GM12878 (cell line): ENCODE measurements around the gene LPIN2. TPM values are rescaled to one million over a fixed set of nuclear protein-coding genes. Genes with fewer than 3 reads are reported as not detected.

ENCODE experiments used
- ATAC-seq: fragments of 200-7000 bp; cut with Tn5 transposase; 3 replicates; pipeline ENCODE4 v1.9.1; 2020; ENCODE audit warnings: mild to moderate bottlenecking, moderate library complexity
- BruUV-seq: library from RNA; stranded (reverse); fragments of 400-500 nt; replicated peaks from 2 replicates; lab custom pipeline; 2021; lab: Mats Ljungman, UMichigan
- CTCF ChIA-PET: fragments of 300-600 bp; sonication (Branson Sonifier 250); formaldehyde crosslinking; extraction: SDS; loops from one replicate; lab custom pipeline; 2021; ENCODE audit warnings: inconsistent platforms; lab: Yijun Ruan, JAX
- POLR2A ChIA-PET: fragments of 350-600 bp; formaldehyde crosslinking; extraction: SDS; loops from one replicate; lab custom pipeline; 2021; ENCODE audit warnings: inconsistent platforms; lab: Charles Lee
- RAD21 ChIA-PET: fragments of 300-600 bp; sonication (Branson Sonifier 250); formaldehyde crosslinking; loops from one replicate; lab custom pipeline; 2023; ENCODE audit warnings: antibody characterized with exemption; ENCODE audit not compliant: unreplicated experiment; lab: Charles Lee
- SMC1A ChIA-PET: fragments of 300-600 bp; sonication (Branson Sonifier 250); formaldehyde crosslinking; loops from one replicate; lab custom pipeline; 2023; ENCODE audit not compliant: unreplicated experiment, uncharacterized antibody; lab: Charles Lee
- DNase-seq: peaks from one replicate; pipeline ENCODE4 v3.0.0-alpha.2; 2011; ENCODE audit warnings: low read depth, low spot score
- FAIRE-seq: peaks from 3 replicates; lab custom pipeline; 2011; peaks lifted over from hg19 to GRCh38; lab: Jason Lieb, UNC
- H2AFZ ChIP-seq: 2 replicates; pipeline ENCODE4 v1.6.0; 2011; ENCODE audit warnings: low read depth, low read length, control low read depth; ENCODE audit not compliant: control insufficient read depth
- H3K27ac ChIP-seq: 2 replicates; pipeline ENCODE4 v1.5.1; 2011; ENCODE audit warnings: control low read depth; ENCODE audit not compliant: control insufficient read depth, insufficient read depth
- H3K27me3 ChIP-seq, 2 experiments: replicated peaks in 1 of 2; 2 replicates each; pipeline versions ENCODE4 v1.6.0 to v1.6.1; 2011; ENCODE audit warnings: low read length in 1 of 2; ENCODE audit not compliant: control insufficient read depth in 2 of 2, insufficient read depth in 2 of 2
- H3K36me3 ChIP-seq, 2 experiments: 2 replicates each; pipeline ENCODE4 v1.5.1; 2011; ENCODE audit warnings: low read length in 1 of 2; ENCODE audit not compliant: control insufficient read depth in 2 of 2, insufficient read depth in 2 of 2
- H3K4me1 ChIP-seq: 2 replicates; pipeline ENCODE4 v1.6.1; 2011; ENCODE audit warnings: mild to moderate bottlenecking, low read length, moderate library complexity, mixed read lengths; ENCODE audit not compliant: control insufficient read depth, insufficient read depth
- H3K4me2 ChIP-seq: 2 replicates; pipeline ENCODE4 v1.6.0; 2011; ENCODE audit warnings: control low read depth; ENCODE audit not compliant: control insufficient read depth, insufficient read depth
- H3K4me3 ChIP-seq: fragments of 200-600 bp; sonication (generic); 2 replicates; pipeline ENCODE4 v1.5.1; 2016
- H3K79me2 ChIP-seq: 2 replicates; pipeline ENCODE4 v1.6.0; 2011; ENCODE audit warnings: low read length; ENCODE audit not compliant: control insufficient read depth, insufficient read depth
- H3K9ac ChIP-seq: 2 replicates; pipeline ENCODE4 v1.8.0; 2011; ENCODE audit warnings: low read length, control low read depth, mixed read lengths; ENCODE audit not compliant: control insufficient read depth, insufficient read depth
- H3K9me3 ChIP-seq: replicated peaks from 3 replicates; pipeline ENCODE4 v1.5.1; 2011; ENCODE audit warnings: mild to moderate bottlenecking, low read length; ENCODE audit not compliant: control insufficient read depth, insufficient read depth
- H4K20me1 ChIP-seq: 2 replicates; pipeline ENCODE4 v1.6.0; 2011; ENCODE audit not compliant: control insufficient read depth, insufficient read depth
- ATF7 ChIP-seq: fragments of 450-650 bp; IDR thresholded peaks from 2 replicates; pipeline ENCODE4 v1.6.1; 2016; ENCODE audit warnings: low read depth, mild to moderate bottlenecking
- BCLAF1 ChIP-seq: fragments of 450-650 bp; IDR thresholded peaks from 2 replicates; pipeline ENCODE4 v1.6.1; 2017; ENCODE audit warnings: antibody characterized with exemption, mild to moderate bottlenecking, moderate library complexity
- EP300 ChIP-seq, 2 experiments: fragments of 150-350 bp in 1 of 2; IDR thresholded peaks; 2 replicates each; pipeline ENCODE4 v1.6.1; 2011 to 2012; ENCODE audit warnings: low read depth in 2 of 2, low read length in 2 of 2, borderline replicate concordance in 1 of 2, improper control_type of control experiment in 1 of 2, inconsistent platforms in 1 of 2; ENCODE audit not compliant: control insufficient read depth in 1 of 2
- ETV6 ChIP-seq, 2 experiments: fragments of 450-650 bp in 1 of 2; IDR thresholded peaks in 1 of 2; conservative IDR thresholded peaks in 1 of 2; 2 replicates each; pipeline ENCODE4 v1.6.1; 2014; ENCODE audit warnings: antibody characterized with exemption in 1 of 2, borderline replicate concordance in 1 of 2, low read depth in 1 of 2, mild to moderate bottlenecking in 1 of 2, moderate library complexity in 1 of 2
- GATAD2B ChIP-seq: fragments of 450-650 bp; conservative IDR thresholded peaks from 2 replicates; pipeline ENCODE4 v1.6.1; 2017; ENCODE audit warnings: low read depth, mild to moderate bottlenecking, moderate library complexity
- JUNB ChIP-seq: IDR thresholded peaks from 2 replicates; pipeline ENCODE4 v1.6.1; 2016; ENCODE audit warnings: antibody characterized with exemption, mild to moderate bottlenecking
- MLLT1 ChIP-seq: fragments of 450-650 bp; IDR thresholded peaks from 2 replicates; pipeline ENCODE4 v1.6.1; 2016; ENCODE audit warnings: mild to moderate bottlenecking
- MXI1 ChIP-seq: fragments of 150-350 bp; IDR thresholded peaks from 2 replicates; pipeline ENCODE4 v1.6.1; 2011; ENCODE audit warnings: low read depth, mild to moderate bottlenecking, inconsistent platforms, low read length, improper control_type of control experiment
- MYC ChIP-seq: IDR thresholded peaks from 2 replicates; pipeline ENCODE4 v1.6.1; 2011; ENCODE audit warnings: mild to moderate bottlenecking, low read length, moderate library complexity, inconsistent platforms; ENCODE audit not compliant: insufficient read depth, insufficient replicate concordance, insufficient read length, severe bottlenecking
- NFYB ChIP-seq: IDR thresholded peaks from 2 replicates; pipeline ENCODE4 v1.6.1; 2011; ENCODE audit warnings: low read depth, mild to moderate bottlenecking, low read length, improper control_type of control experiment, moderate library complexity; ENCODE audit not compliant: insufficient read depth
- NKRF ChIP-seq: fragments of 450-650 bp; conservative IDR thresholded peaks from 2 replicates; pipeline ENCODE4 v1.6.1; 2017; ENCODE audit warnings: mild to moderate bottlenecking, moderate library complexity
- NR2C1 ChIP-seq: fragments of 450-650 bp; IDR thresholded peaks from 2 replicates; pipeline ENCODE4 v1.6.1; 2017; ENCODE audit warnings: antibody characterized with exemption, mild to moderate bottlenecking, moderate library complexity
- PML ChIP-seq: IDR thresholded peaks from 2 replicates; pipeline ENCODE4 v1.6.1; 2012; ENCODE audit warnings: low read length, inconsistent platforms
- POLR2A ChIP-seq: IDR thresholded peaks from 2 replicates; pipeline ENCODE4 v1.6.1; 2011; ENCODE audit warnings: low read depth, mild to moderate bottlenecking, low read length
- POLR2AphosphoS2 ChIP-seq: IDR thresholded peaks from 2 replicates; pipeline ENCODE4 v1.6.1; 2011; ENCODE audit warnings: low read depth, mild to moderate bottlenecking, low read length, improper control_type of control experiment, moderate library complexity
- RAD51 ChIP-seq: fragments of 450-650 bp; IDR thresholded peaks from 2 replicates; pipeline ENCODE4 v1.6.1; 2016; ENCODE audit warnings: moderate library complexity, mild to moderate bottlenecking, inconsistent platforms
- STAT1 ChIP-seq: fragments of 450-650 bp; conservative IDR thresholded peaks from 2 replicates; pipeline ENCODE4 v1.6.1; 2014; ENCODE audit warnings: antibody characterized with exemption, mild to moderate bottlenecking
- STAT3 ChIP-seq: IDR thresholded peaks from 2 replicates; pipeline ENCODE4 v1.6.1; 2011; ENCODE audit warnings: low read depth, low read length, improper control_type of control experiment
- TCF12 ChIP-seq: IDR thresholded peaks from 2 replicates; pipeline ENCODE4 v1.6.1; 2011; ENCODE audit warnings: low read depth, mild to moderate bottlenecking, low read length
- WGBS: methylation state at CpG from one replicate; pipeline ENCODE4 v1.1.6; 2016; ENCODE audit warnings: low lambda C conversion rate; ENCODE audit not compliant: insufficient replicate concordance, insufficient coverage; ENCODE audit errors: missing lambda C conversion rate; 5-methylcytosine and 5-hydroxymethylcytosine counted together
- in situ Hi-C: fragments of 300-500 bp; cut with MboI; formaldehyde crosslinking; loops from 9 replicates; pipeline ENCODE4 v1.14.3; 2018; ENCODE audit warnings: mixed read lengths
- intact Hi-C: fragments of 100-400 bp; cut with micrococcal nuclease; formaldehyde crosslinking; loops from one replicate; pipeline ENCODE4 v1.14.2; 2022; ENCODE audit not compliant: unreplicated experiment
- polyA plus RNA-seq, 11 experiments: library from polyadenylated mRNA; depleted of rRNA in 4 of 11; unstranded in 6 of 11; stranded (reverse) in 5 of 11; fragments of >200 nt; fragmentation: Nextera tagmentation in 4 of 11; fragmentation: Illumina TruSeq in 1 of 11; extraction: Ambion mirVana in 4 of 11; extraction: Trizol in 1 of 11; gene quantifications; 1 replicate in 1 of 11; 2 replicates in 10 of 11; pipeline versions ENCODE4 v1.2.1 to v1.2.3, GENCODE V29; 2011 to 2016; ENCODE audit warnings: inconsistent platforms in 2 of 11, missing spikeins in 2 of 11, low read depth in 1 of 11
- total RNA-seq, 4 experiments: library from RNA; depleted of rRNA in 3 of 4; stranded (reverse); fragments of >200 nt in 3 of 4; fragmentation: Illumina TruSeq in 1 of 4; extraction: Trizol in 1 of 4; gene quantifications; 2 replicates each; pipeline versions ENCODE4 v1.2.1 to v1.2.3, GENCODE V29; 2013 to 2021

The LPIN2 gene
- total and polyA plus RNA-seq, 10 of the 15 experiments (the other 5 are each of a cell fraction or from before 2014, with no cell fraction given), result 4.1 to 28.0 (median 15.9) TPM

GRCh38 chr18:3055186-3055728, 42.3 kb upstream of the LPIN2 start:
- TF ChIP-seq ETV6 (conservative IDR thresholded peaks at IDR 0.05 in 1 of 2, IDR thresholded peaks at IDR 0.05 in 1 of 2; ENCODE audit: borderline replicate concordance in 1 of 2, low read depth in 1 of 2), result no peak
- no peak for TF ChIP-seq PML
- no peak for TF ChIP-seq NKRF
- TF ChIP-seq RAD51, result no peak
- TF ChIP-seq MLLT1, result no peak
- TF ChIP-seq NR2C1, result no peak
- TF ChIP-seq MXI1, result no peak
- no peak for TF ChIP-seq STAT3
- no peak for TF ChIP-seq BCLAF1
- TF ChIP-seq MYC, result no peak
- TF ChIP-seq JUNB, result no peak
- no peak for TF ChIP-seq ATF7
- TF ChIP-seq POLR2AphosphoS2, result no peak
- no peak for TF ChIP-seq EP300 (IDR thresholded peaks at IDR 0.05; ENCODE audit: borderline replicate concordance in 1 of 2, control insufficient read depth in 1 of 2, low read depth in 2 of 2, low read length in 2 of 2)
- no peak for TF ChIP-seq TCF12
- no peak for TF ChIP-seq STAT1
- TF ChIP-seq NFYB, result no peak
- no peak for TF ChIP-seq POLR2A
- TF ChIP-seq GATAD2B, result no peak
- TF ChIP-seq, all 136 proteins: peak for 0
- Histone ChIP-seq H3K4me1 (peaks cover 15% of the 10 kb centered on the region), H2AFZ (no peak overlapping the region), H3K4me3 (no peak overlapping the region), H3K36me3 (no peaks in the 10 kb centered on the region), H3K9me3 (no peaks in the 10 kb centered on the region), H3K27me3 (no peaks in the 10 kb centered on the region), H3K27ac (no peak overlapping the region), H3K4me2 (no peak overlapping the region), H4K20me1 (no peaks in the 10 kb centered on the region), H3K79me2 (no peaks in the 10 kb centered on the region), H3K9ac (no peak overlapping the region)
- intact Hi-C loops (no loop called here), in situ Hi-C loops (no loop called here)
- 75% methylated on average over 4 of the region's 4 CpGs for WGBS
- FAIRE-seq (no peak), DNase-seq (no peak), ATAC-seq (no peak)
- no TSS peak for BruUV-seq
- ChIA-PET RAD21 (interaction anchor here (0.6 kb wide), 1 partner anchor 118 kb away, joined by 4 read pairs; no protein-coding TSS in a partner anchor), CTCF (interaction anchor here (1.0 to 2.9 kb wide), 6 partner anchors 8 to 191 kb away, joined by 3 to 9 read pairs (median 5); no protein-coding TSS in a partner anchor), SMC1A (interaction anchor here (1.2 to 1.3 kb wide), 2 partner anchors 44 to 191 kb away, joined by 3 to 4 read pairs; no protein-coding TSS in a partner anchor), POLR2A (no interaction called here)
